Testis (tissue), 3 donors: ENCODE results near the gene IQSEC1. TPM values are rescaled to one million over a fixed set of nuclear protein-coding genes. Genes with fewer than 3 reads are reported as not detected.

Experiments
- DNase-seq: peaks from one replicate; pipeline ENCODE4 v3.0.0-alpha.2; 2019
- H3K27ac ChIP-seq, 2 donors: fragments of 200-600 bp; sonication (generic); one replicate each; pipeline ENCODE4 v1.5.1; 2019
- H3K27me3 ChIP-seq: fragments of 200-600 bp; sonication (generic); one replicate; pipeline ENCODE4 v1.5.1; 2019
- H3K36me3 ChIP-seq: fragments of 200-600 bp; sonication (generic); one replicate; pipeline ENCODE4 v1.5.1; 2017; ENCODE audit warnings: low read depth; ENCODE audit errors: missing control alignments
- H3K4me1 ChIP-seq: fragments of 200-600 bp; sonication (generic); one replicate; pipeline ENCODE4 v1.5.1; 2019
- H3K4me3 ChIP-seq, 2 donors: fragments of 200-600 bp; sonication (generic); one replicate each; pipeline ENCODE4 v1.5.1; 2017 to 2019
- H3K9me3 ChIP-seq: fragments of 200-600 bp; sonication (generic); one replicate; pipeline ENCODE4 v1.5.1; 2017
- POLR2A ChIP-seq: fragments of 450-650 bp; IDR thresholded peaks from one replicate; pipeline ENCODE4 v1.6.1; 2017; ENCODE audit warnings: antibody characterized with exemption, mild to moderate bottlenecking, moderate library complexity
- WGBS, 2 donors: methylation state at CpG; one replicate each; pipeline ENCODE4 v1.1.5; 2018; 5-methylcytosine and 5-hydroxymethylcytosine counted together
- intact Hi-C: fragments of 100-400 bp; cut with DNase I; formaldehyde crosslinking; loops from one replicate; pipeline ENCODE4 v1.15.1; 2023; ENCODE audit warnings: low total_unique reads
- polyA plus RNA-seq: library from polyadenylated mRNA; stranded (reverse); fragments of 350-450 nt; fragmentation: Illumina TruSeq; extraction: RNeasy Lipid Tissue Mini Kit (QIAGEN cat#74804); gene quantifications from one replicate; pipeline ENCODE4 v1.2.3, GENCODE V29; 2014; ENCODE audit warnings: low read depth, low replicate concordance; ENCODE audit not compliant: insufficient read depth
- total RNA-seq, 2 donors: library from RNA; depleted of rRNA; stranded (reverse); fragments of >200 nt; gene quantifications; one replicate each; pipeline ENCODE4 v1.2.3, GENCODE V29; 2016
- TF ChIP-seq, protein P1 (sequence below), 3 experiments: fragments of 450-650 bp in 2 of 3; fragments of 200-600 bp in 1 of 3; sonication (generic) in 1 of 3; IDR thresholded peaks; one replicate each; pipeline ENCODE4 v1.5.1; 2016 to 2019; ENCODE audit warnings: antibody characterized with exemption in 3 of 3, mild to moderate bottlenecking in 2 of 3, moderate library complexity in 1 of 3

The IQSEC1 gene
- total and polyA plus RNA-seq, 3 donors from 2014 or later: 32.9 to 89.4 (median 74.3) TPM

DNA sequence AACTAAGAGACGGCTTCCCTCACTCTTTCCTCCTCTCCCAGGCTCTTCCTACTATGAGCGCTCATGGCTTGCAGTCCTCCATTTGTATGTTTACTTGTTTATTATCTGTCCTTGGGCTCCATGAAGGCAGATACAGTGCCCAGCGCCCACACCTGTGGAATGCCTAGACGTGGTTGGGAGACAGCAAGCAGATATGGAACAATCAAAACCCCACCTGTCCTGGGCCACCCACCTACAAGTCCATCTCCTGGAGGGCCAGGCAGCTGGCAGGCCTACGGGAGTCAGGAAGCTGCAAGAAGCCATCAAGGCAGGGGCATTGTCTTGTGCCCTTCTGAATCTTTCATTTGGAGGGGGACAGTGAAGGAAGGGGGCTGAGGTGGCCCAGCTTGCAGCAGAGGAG lies 104.7 kb downstream of the IQSEC1 start:
- intact Hi-C loops: no loop called here
- no peak for DNase-seq
- Histone ChIP-seq H3K36me3 (no peaks in the 10 kb centered on the region), H3K27me3 (no peaks in the 10 kb centered on the region), H3K4me1 (peaks cover 19% of the 10 kb centered on the region), H3K27ac (no peak overlapping the region), H3K9me3 (no peaks in the 10 kb centered on the region), H3K4me3 (no peak overlapping the region)
- WGBS, 2 donors: 71 to 81% methylated on average over 4 to 5 of the region's 5 CpGs
- no peak for TF ChIP-seq POLR2A
- TF ChIP-seq, protein P1, sequence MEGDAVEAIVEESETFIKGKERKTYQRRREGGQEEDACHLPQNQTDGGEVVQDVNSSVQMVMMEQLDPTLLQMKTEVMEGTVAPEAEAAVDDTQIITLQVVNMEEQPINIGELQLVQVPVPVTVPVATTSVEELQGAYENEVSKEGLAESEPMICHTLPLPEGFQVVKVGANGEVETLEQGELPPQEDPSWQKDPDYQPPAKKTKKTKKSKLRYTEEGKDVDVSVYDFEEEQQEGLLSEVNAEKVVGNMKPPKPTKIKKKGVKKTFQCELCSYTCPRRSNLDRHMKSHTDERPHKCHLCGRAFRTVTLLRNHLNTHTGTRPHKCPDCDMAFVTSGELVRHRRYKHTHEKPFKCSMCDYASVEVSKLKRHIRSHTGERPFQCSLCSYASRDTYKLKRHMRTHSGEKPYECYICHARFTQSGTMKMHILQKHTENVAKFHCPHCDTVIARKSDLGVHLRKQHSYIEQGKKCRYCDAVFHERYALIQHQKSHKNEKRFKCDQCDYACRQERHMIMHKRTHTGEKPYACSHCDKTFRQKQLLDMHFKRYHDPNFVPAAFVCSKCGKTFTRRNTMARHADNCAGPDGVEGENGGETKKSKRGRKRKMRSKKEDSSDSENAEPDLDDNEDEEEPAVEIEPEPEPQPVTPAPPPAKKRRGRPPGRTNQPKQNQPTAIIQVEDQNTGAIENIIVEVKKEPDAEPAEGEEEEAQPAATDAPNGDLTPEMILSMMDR (IDR thresholded peaks at IDR 0.05): no peak

DNA sequence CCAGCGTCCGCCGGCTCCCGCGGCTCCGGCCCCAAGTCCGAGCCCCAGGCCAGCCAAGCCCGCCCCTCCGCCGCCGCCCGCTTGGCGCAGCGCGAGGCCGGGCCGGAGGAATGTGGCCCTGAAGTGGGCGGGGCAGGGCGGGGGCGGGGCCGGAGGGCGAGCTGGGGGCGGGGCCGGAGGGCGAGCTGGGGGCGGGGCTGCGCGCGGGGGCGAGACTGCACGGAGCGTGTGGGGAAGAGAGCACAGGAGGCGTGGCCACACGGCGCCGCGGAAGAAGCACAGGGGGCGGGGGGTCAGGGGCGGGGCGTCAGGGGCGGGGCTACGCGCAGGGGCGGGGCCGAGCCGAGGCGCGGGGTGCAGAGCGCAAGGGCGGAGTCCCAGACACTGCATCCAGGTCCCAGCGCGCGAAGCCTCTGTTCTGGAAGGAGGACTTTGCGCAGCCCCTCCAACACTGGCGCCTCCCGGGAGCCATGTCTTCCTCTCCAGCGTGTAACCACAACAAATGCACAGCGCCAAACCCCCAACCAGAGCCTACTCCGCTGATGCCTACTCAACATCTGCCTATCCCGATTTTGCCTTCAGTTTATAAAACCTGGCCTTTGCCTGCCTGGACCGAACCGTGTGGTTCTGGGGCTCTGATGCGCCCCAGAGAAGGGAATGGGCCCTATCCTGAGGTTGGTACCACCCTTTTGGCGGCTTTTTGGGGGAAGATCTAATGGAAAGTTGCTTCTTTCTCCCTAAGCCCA lies 105.5 kb downstream of the IQSEC1 start:
- Histone ChIP-seq H3K9me3 (no peaks in the 10 kb centered on the region), H3K27ac (peak overlapping the region in 1 of 2 donors; percentile 71), H3K4me1 (peaks cover 22% of the 10 kb centered on the region), H3K36me3 (no peaks in the 10 kb centered on the region), H3K4me3 (peak overlapping the region; percentile 76 to 87), H3K27me3 (no peaks in the 10 kb centered on the region)
- TF ChIP-seq POLR2A: no peak
- TF ChIP-seq, protein P1 (IDR thresholded peaks at IDR 0.05): no peak
- DNase-seq: peak; percentile 94
- intact Hi-C loops: no loop called here
- 7 to 24% methylated on average over 7 to 26 of the region's 64 CpGs for WGBS, 2 donors

DNA sequence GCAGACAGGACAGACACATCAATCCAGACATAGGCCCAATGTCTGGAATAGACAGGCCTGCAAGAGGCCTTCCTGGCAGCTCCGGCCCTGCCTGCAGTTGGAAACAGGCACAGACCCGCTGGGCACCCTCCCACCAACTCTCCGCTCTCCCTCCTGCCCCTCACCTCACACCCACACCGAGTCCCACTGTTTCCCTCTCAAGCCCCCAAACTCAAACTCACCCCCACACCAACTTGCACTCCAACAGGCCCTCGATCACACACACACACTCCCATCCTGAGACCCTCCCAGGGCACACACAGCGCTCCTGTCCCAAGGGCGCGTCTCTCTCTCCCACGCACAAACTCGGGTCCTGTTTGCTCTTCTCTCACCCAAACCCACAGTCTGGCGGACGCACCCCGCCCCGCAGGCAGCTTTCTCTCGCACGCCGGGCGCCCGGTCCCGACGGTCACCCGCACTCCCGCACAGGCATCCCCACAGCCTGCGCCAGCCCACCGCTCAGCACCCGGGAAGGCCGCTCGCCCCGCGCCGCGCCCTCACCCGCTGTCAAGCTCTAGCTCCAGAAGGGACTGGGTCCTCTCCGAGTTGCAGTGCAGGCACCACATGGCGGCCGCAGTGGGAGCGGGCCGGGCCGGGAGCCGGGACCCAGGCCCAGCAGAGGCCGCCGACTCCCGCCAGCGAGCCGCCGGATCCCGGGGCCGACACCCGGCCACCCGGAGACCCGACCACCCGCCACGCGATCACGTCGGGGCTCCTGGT lies 106.2 kb downstream of the IQSEC1 start:
- TF ChIP-seq, protein P1 (IDR thresholded peaks at IDR 0.05): no peak
- TF ChIP-seq POLR2A: no peak
- Histone ChIP-seq H3K4me3 (peak overlapping the region; percentile 76 to 87), H3K27me3 (no peaks in the 10 kb centered on the region), H3K27ac (peak overlapping the region; percentile 56 to 71), H3K9me3 (no peaks in the 10 kb centered on the region), H3K4me1 (peaks cover 21% of the 10 kb centered on the region), H3K36me3 (no peaks in the 10 kb centered on the region)
- DNase-seq: no peak
- intact Hi-C loops: no loop called here
- WGBS, 2 donors: 0 to 1% methylated on average over 24 to 33 of the region's 56 CpGs

DNA sequence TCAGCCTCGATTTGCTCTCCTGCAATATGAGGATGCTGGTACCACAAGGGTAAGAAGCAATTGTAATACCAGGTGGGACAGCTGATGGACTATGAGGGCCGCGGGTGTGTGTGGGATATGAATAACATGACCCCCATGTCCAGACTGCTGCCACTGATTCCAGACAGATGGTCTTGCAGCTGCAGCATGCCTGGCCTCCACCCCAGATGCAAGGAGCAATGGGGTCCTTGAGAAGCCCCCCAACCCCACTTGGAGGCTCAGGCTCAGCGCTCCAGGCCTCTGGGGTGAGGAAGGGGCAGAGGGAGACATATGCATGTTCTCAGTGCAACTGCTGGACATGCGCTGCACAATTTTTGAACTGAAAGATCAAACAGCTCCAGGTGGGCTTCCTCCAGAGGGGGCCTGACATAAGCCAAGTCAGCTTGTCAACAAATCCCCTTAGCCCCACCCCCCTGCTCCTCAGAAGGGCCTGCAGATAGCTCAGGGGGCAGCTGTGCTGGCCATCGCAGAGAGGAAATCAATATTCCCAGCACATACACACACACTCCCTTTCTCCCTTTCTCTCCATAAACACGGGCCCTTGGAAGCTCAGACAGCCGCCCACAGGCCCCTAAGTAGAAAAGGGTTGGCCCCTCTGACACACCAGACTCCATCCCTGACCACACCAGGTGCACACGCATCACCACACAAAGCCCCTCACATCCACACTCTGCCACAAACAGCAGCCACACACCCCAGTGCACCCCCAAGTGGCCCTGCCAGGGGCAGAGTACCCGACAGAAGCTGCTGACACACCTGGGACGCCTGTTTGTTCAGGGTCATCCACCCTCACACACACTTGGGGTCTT lies 107.0 kb downstream of the IQSEC1 start:
- H3K27me3 ChIP-seq: no peaks in the 10 kb centered on the region
- no peaks in the 10 kb centered on the region for H3K9me3 ChIP-seq
- H3K36me3 ChIP-seq: no peaks in the 10 kb centered on the region
- 47 to 55% methylated on average over 11 of the region's 11 CpGs for WGBS, 2 donors
- intact Hi-C loops: no loop called here
- TF ChIP-seq, protein P1 (IDR thresholded peaks at IDR 0.05): no peak
- TF ChIP-seq POLR2A: no peak
- no peak for DNase-seq
- no peak overlapping the region for H3K27ac ChIP-seq
- peak overlapping the region; percentile 76 to 87 for H3K4me3 ChIP-seq
- peaks cover 21% of the 10 kb centered on the region for H3K4me1 ChIP-seq
